Liver (tissue), 9 donors: ENCODE data around the gene AFAP1. TPM values are rescaled to one million over a fixed set of nuclear protein-coding genes. Genes with fewer than 3 reads are reported as not detected.

Experiments
- DNase-seq: peaks from one replicate; pipeline ENCODE4 v3.0.0-alpha.2; 2017; ENCODE audit warnings: low spot score
- H3K27ac ChIP-seq, 2 donors: one replicate each; pipeline ENCODE4 v1.7.0; 2013; ENCODE audit warnings: inconsistent platforms in 2 of 2, low read length in 2 of 2, control low read depth in 1 of 2, low read depth in 1 of 2, mild to moderate bottlenecking in 1 of 2
- H3K27me3 ChIP-seq, 4 donors: one replicate each; pipeline versions ENCODE4 v1.6.1 to v1.7.0; 2013; ENCODE audit warnings: low read length in 3 of 4, inconsistent platforms in 1 of 4, mild to moderate bottlenecking in 1 of 4, moderate library complexity in 1 of 4; ENCODE audit not compliant: control insufficient read depth in 4 of 4, insufficient read depth in 4 of 4
- H3K36me3 ChIP-seq, 4 donors: one replicate each; pipeline versions ENCODE4 v1.6.1 to v1.7.0; 2013; ENCODE audit warnings: low read length in 3 of 4, mild to moderate bottlenecking in 3 of 4, low read depth in 1 of 4, moderate library complexity in 1 of 4; ENCODE audit not compliant: control insufficient read depth in 4 of 4, insufficient read depth in 3 of 4
- H3K4me1 ChIP-seq, 4 donors: one replicate each; pipeline versions ENCODE4 v1.6.1 to v1.7.0; 2013; ENCODE audit warnings: low read length in 3 of 4, mild to moderate bottlenecking in 3 of 4, moderate library complexity in 1 of 4; ENCODE audit not compliant: control insufficient read depth in 4 of 4, insufficient read depth in 4 of 4
- H3K4me3 ChIP-seq, 3 donors: one replicate each; pipeline versions ENCODE4 v1.6.1 to v1.7.0; 2013; ENCODE audit warnings: low read length in 3 of 3, control low read depth in 1 of 3, low read depth in 1 of 3, mild to moderate bottlenecking in 1 of 3
- H3K9ac ChIP-seq, 2 donors: one replicate each; pipeline ENCODE4 v1.7.0; 2013; ENCODE audit warnings: low read length in 2 of 2, mild to moderate bottlenecking in 2 of 2, moderate library complexity in 2 of 2, control low read depth in 1 of 2, low read depth in 1 of 2
- H3K9me3 ChIP-seq, 4 donors: one replicate each; pipeline versions ENCODE4 v1.6.1 to v1.7.0; 2013; ENCODE audit warnings: low read length in 3 of 4; ENCODE audit not compliant: control insufficient read depth in 4 of 4
- CTCF ChIP-seq: fragments of 150-350 bp; IDR thresholded peaks from 2 replicates; pipeline ENCODE4 v1.5.1; 2017; ENCODE audit warnings: improper control_type of control experiment, low read depth, low read length; ENCODE audit not compliant: missing input control
- EGR1 ChIP-seq, 2 donors: IDR thresholded peaks; 2 replicates each; pipeline ENCODE4 v1.6.1; 2016 to 2018; ENCODE audit warnings: antibody characterized with exemption in 2 of 2, low read depth in 2 of 2
- FOXA1 ChIP-seq: IDR thresholded peaks from 2 replicates; pipeline ENCODE4 v1.6.1; 2016; ENCODE audit warnings: antibody characterized with exemption
- FOXA2 ChIP-seq: IDR thresholded peaks from 2 replicates; pipeline ENCODE4 v1.6.1; 2016; ENCODE audit warnings: antibody characterized with exemption
- GABPA ChIP-seq, 2 donors: IDR thresholded peaks in 1 of 2; conservative IDR thresholded peaks in 1 of 2; 2 replicates each; pipeline ENCODE4 v1.6.1; 2016; ENCODE audit warnings: antibody characterized with exemption in 2 of 2, mild to moderate bottlenecking in 1 of 2, moderate library complexity in 1 of 2
- HNF4A ChIP-seq, 2 donors: conservative IDR thresholded peaks; 2 replicates each; pipeline ENCODE4 v1.6.1; 2016; ENCODE audit warnings: antibody characterized with exemption in 2 of 2, mild to moderate bottlenecking in 2 of 2
- HNF4G ChIP-seq: IDR thresholded peaks from 2 replicates; pipeline ENCODE4 v1.6.1; 2016; ENCODE audit warnings: antibody characterized with exemption
- JUND ChIP-seq, 2 donors: IDR thresholded peaks; 2 replicates each; pipeline ENCODE4 v1.6.1; 2016; ENCODE audit warnings: antibody characterized with exemption in 2 of 2
- MAX ChIP-seq: IDR thresholded peaks from 2 replicates; pipeline ENCODE4 v1.6.1; 2016; ENCODE audit warnings: antibody characterized with exemption
- NR2F2 ChIP-seq: IDR thresholded peaks from 2 replicates; pipeline ENCODE4 v1.6.1; 2016; ENCODE audit warnings: antibody characterized with exemption
- RAD21 ChIP-seq, 2 donors: IDR thresholded peaks; 2 replicates each; pipeline ENCODE4 v1.6.1; 2016; ENCODE audit warnings: antibody characterized with exemption in 2 of 2, mild to moderate bottlenecking in 2 of 2
- REST ChIP-seq: IDR thresholded peaks from 2 replicates; pipeline ENCODE4 v1.6.1; 2016; ENCODE audit warnings: antibody characterized with exemption, mild to moderate bottlenecking
- RXRA ChIP-seq, 2 donors: IDR thresholded peaks; 2 replicates each; pipeline ENCODE4 v1.6.1; 2017 to 2018; ENCODE audit warnings: antibody characterized with exemption in 2 of 2, mild to moderate bottlenecking in 1 of 2
- TAF1 ChIP-seq: conservative IDR thresholded peaks from 2 replicates; pipeline ENCODE4 v1.6.1; 2016; ENCODE audit warnings: antibody characterized with exemption, mild to moderate bottlenecking
- ZBTB33 ChIP-seq: IDR thresholded peaks from 2 replicates; pipeline ENCODE4 v1.6.1; 2016; ENCODE audit warnings: antibody characterized with exemption
- WGBS: extraction: QIAGEN DNeasy Blood & Tissue Kit; methylation state at CpG from one replicate; pipeline ENCODE4 v1.1.7; 2013; 5-methylcytosine and 5-hydroxymethylcytosine counted together
- polyA plus RNA-seq, 2 donors: library from polyadenylated mRNA; stranded (reverse) in 1 of 2; unstranded in 1 of 2; fragments of 200-250 nt in 1 of 2; fragments of >200 nt in 1 of 2; fragmentation: Nextera tagmentation in 1 of 2; extraction: Ambion mirVana in 1 of 2; gene quantifications; one replicate each; pipeline versions ENCODE4 v1.2.1 to v1.2.3, GENCODE V29; 2013 to 2015
- total RNA-seq, 2 donors: library from RNA; depleted of rRNA; stranded (reverse); fragments of >200 nt; gene quantifications; one replicate each; pipeline ENCODE4 v1.2.3, GENCODE V29; 2014
- donor health status: healthy.
- donor health status: healthy.
- donor health status: healthy.
- donor health status: healthy.
- donor health status: healthy.

AFAP1 gene
- total and polyA plus RNA-seq, 4 donors = 0.40 to 3.2 (median 1.6) TPM

GRCh38 chr4:7967063-7967440 is 27.4 kb upstream of the AFAP1 start:
- WGBS = 69% methylated on average over 9 of the region's 9 CpGs
- no peak for TF ChIP-seq MAX
- TF ChIP-seq RXRA (IDR thresholded peaks at IDR 0.05) = no peak
- no peak for TF ChIP-seq TAF1
- no peak for TF ChIP-seq FOXA2
- no peak for TF ChIP-seq ZBTB33
- no peak for TF ChIP-seq CTCF
- no peak for TF ChIP-seq RAD21 (IDR thresholded peaks at IDR 0.05)
- no peak for TF ChIP-seq NR2F2
- TF ChIP-seq JUND (IDR thresholded peaks at IDR 0.05) = no peak
- no peak for TF ChIP-seq HNF4G
- no peak for TF ChIP-seq HNF4A (conservative IDR thresholded peaks at IDR 0.05)
- TF ChIP-seq FOXA1 = no peak
- no peak overlapping the region for H3K27ac ChIP-seq
- no peak overlapping the region for H3K9ac ChIP-seq
- peaks cover 0 to 5% (median 1%) of the 10 kb centered on the region in 4 donors for H3K4me1 ChIP-seq
- no peaks in the 10 kb centered on the region for H3K27me3 ChIP-seq
- no peaks in the 10 kb centered on the region for H3K36me3 ChIP-seq
- H3K9me3 ChIP-seq = no peaks in the 10 kb centered on the region
- H3K4me3 ChIP-seq = no peak overlapping the region
- no peak for DNase-seq

- DNase-seq = no peak
- 81% methylated on average over 37 of the region's 37 CpGs for WGBS
- H3K27ac ChIP-seq = no peak overlapping the region
- H3K27me3 ChIP-seq = no peaks in the 10 kb centered on the region
- no peak overlapping the region for H3K9ac ChIP-seq
- H3K36me3 ChIP-seq = no peaks in the 10 kb centered on the region
- no peak for TF ChIP-seq FOXA2
- TF ChIP-seq TAF1 = no peak
- TF ChIP-seq MAX = no peak
- TF ChIP-seq GABPA (IDR thresholded peaks at IDR 0.05 in 1 of 2, conservative IDR thresholded peaks at IDR 0.05 in 1 of 2) = no peak
- TF ChIP-seq REST = no peak
- TF ChIP-seq EGR1 (IDR thresholded peaks at IDR 0.05; ENCODE audit: low read depth in 2 of 2) = no peak
- no peak for TF ChIP-seq RXRA (IDR thresholded peaks at IDR 0.05)
- no peak for TF ChIP-seq HNF4G
- no peak for TF ChIP-seq FOXA1
- TF ChIP-seq RAD21 (IDR thresholded peaks at IDR 0.05) = no peak
- TF ChIP-seq ZBTB33 = no peak
- TF ChIP-seq HNF4A (conservative IDR thresholded peaks at IDR 0.05) = no peak
- H3K9me3 ChIP-seq = no peaks in the 10 kb centered on the region
- H3K4me1 ChIP-seq = peaks cover 0 to 4% (median 1%) of the 10 kb centered on the region in 4 donors
- no peak overlapping the region for H3K4me3 ChIP-seq
Measured at GRCh38 chr4:7966281-7967062, 26.8 kb upstream of the AFAP1 start.
